GM19438 (cell line): ENCODE data around the gene NFE2L1.
A peak's percentile ranks its signal among the peaks of the same experiment; 100 is the strongest.
"Not testable (repeated sequence)": the region's sequence is repeated elsewhere in the genome, so short reads cannot be mapped to it uniquely, and the experiment has no call there.

ENCODE experiments used
- ATAC-seq: cut with Tn5 transposase; IDR thresholded peaks from one replicate; pipeline ENCODE4 v1.9.1; 2021; ENCODE audit warnings: low read depth; ENCODE audit not compliant: unreplicated experiment

NFE2L1 gene

DNA sequence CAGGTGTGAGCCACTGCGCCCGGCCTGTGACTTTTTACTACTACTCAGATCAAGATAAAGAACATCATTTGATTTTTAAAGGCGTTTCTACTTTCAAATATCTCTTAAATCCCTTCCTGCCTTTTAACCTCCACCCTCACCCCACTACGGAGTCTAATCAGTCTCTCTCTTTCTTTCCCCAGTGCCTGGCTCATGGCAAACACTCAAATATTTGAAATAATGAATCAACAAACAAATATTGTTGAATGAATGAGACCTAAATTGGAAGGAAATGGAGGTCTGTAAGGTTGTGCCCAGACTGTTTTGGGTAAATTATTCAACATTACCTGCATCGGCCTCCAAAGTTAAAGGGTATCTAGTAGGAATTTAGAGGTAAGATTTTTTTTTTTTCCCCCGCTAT, 25.3 kb upstream of the NFE2L1 start:
- ATAC-seq = no peak

DNA sequence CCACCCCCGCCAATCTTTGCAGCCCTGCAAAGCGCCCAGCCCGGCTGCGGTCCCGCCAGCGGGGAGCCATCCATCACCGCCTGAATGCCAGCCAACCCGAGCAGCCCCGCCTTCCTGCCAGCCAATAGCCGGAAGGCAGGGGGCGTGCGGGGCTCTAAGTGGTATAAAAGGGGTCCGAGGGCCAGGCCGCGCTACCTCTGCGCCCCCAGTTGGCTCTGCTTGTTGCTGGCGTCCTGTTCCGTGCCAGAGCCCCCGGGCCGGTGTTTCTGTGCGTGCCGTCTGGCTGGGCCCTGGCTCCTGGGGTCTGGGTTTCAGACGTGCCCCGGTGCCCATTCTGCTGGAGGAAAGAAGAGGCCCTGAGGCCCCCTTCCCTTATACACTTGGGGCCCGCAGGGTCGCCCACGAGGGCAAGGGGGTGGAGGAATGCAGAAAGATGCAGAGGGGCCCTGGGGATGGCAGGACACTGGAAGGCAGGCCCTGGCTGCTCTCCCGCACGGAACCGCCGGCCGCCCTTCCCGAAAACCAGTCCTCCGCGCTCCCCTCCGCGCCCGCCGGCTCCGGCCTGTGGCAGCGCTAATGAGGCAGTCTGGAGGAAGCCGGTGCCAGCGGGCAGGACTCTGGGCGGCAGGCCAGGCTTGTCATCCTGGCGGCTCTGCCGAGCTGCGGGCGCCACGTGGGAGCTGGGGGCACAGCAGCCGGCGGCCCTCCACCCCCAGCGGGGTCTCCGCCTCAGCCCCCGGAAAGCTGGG, 24.6 kb upstream of the NFE2L1 start:
- no peak for ATAC-seq

DNA sequence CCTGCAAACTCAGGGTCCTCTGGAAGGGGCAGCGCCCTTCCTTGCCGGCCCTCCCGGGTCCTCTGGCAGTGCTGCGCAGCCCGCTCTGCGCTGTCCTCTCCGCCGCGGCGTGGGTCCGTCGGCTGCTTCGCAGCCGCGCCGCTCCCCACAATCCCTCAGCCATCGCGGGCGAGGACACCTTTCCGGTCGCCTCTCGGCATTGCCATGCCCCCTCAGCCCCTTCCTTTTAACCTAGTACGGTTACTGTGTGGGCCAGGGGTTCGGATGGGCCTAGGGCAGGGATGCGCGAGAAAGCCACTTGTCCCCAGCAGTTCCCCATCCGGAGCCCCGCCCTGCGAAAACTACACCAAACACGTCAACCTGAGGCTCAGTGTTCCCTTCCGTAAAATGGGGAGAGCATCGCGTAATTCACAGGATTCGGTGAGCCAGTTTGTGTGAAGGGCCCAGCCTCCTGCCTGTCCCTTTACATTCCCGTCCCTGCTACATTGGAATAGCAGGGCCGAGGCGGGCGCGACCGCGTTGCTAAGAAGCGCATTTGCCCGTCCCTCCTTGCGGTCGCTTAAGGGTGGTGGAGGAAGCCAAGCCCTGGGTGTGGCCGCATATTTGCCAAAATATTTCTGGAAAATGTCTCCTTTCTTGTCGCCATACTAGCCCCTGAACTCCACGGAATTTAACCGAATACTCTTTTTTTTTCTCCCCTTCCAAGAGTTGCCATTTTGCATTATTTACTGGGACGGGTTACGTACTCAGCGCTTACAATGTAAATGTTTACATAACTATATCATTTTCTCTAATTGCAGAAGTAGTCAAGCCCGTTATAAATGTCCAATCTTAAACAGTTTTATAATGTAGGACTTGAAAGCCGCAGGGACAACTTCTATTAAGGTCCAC, 23.8 kb upstream of the NFE2L1 start:
- ATAC-seq = no peak

DNA sequence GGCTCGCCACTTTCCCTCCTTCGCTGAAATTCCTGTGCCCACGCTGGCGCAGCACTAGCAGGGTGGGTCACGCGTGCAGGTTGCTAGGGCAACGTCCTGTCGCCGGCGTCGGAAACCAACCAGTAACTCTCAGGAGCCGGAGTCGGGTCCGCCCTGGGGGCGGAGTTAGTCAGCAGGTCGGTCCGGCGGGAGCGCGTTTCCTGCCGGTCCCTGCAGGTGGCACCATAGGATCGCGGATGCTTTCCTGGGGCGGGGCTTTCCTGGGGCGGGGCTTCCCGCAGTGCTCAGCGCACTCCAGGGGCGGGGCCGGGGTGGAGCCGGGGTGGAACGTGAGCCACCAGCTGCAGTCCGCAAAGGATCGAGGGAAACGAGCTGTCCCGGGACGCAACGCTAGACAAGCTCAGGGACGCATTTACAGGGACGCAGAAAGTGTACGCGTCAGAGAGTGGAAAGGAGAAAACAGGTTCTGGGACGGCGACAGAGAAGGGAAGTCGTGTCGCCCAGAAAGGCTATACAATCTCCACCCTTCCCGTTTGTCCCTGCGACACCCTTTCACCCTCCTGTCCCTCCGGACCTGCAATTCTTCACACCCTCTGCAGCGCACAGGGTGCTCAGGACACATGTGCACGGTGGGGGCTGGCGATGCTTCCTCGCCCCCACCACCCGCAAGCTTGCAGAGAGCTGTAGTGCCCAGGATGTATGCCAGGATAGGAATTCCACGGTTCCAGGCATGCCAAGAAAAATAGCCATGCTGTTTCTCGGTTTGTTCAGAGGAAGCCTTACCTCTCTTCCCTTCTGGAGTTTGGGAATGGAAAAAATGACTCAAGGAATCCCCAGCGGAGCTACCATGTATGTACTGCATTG, 22.9 kb upstream of the NFE2L1 start:
- ATAC-seq = peak; percentile 73

DNA sequence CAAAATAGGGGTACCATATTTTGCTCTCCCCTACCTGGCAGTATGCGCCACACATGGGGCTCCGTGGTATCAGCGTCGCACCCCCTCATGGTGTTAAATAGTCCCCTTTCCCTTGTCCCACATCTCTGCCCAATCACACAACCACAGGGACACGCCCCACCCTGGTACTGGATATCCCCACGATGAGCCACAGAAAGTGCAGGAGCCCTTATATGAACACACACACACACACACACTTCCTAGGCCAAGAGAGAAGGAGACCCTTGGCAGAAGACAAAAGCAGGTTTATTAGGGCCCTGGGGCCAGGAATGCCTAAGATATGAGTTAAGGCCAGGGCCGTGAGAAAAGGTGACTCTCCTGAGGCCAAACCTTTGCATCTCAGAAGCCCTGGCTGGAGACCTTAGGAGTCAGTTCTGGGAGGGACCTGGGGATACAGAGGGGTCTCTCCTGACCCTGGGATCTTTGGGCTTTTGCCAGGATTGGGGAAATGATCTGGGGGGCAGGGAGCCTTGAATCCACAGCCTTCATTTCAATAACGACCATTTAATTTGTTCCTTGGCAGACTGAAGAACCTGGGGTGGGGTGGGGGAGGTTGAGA, 22.2 kb upstream of the NFE2L1 start:
- ATAC-seq = no peak

DNA sequence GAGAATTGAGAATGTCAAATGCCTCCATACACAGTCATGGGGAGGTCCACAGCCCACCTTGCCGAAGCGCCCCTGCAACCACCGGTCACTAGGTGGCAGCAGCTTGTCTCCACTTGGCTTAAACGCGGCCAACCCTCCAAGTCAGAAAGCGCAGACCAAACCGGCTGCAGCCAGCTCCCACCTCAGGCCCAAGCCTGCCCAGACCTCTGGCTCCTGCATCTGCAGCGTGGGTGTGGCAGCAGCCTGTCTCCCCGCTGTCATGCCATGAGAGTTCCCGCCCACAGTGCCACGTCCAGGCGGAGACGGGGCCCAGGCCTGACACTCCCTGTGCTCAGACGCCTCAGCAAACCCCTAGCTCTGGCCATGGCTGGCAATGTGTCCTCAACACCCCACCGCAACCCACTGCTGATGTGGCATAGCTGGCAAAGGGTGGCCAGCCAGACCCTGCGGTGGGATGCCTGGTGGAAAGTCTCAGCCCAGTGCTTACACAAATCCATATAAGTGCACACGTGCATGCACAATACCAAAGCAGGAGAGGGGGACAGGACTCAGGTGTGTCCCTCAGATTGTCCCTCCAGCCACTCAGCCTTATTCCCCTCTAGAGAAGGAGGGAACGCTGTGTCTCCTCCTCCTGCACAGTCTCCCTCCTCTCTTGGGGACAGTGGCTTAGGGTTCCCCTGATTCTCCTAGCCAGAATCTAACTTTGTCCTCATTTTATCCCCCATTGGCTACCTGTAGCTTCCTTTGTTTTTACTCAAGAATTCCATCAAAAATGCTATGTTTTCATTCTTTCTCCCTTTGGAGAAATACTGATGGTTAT, 21.4 kb upstream of the NFE2L1 start:
- ATAC-seq = no peak

DNA sequence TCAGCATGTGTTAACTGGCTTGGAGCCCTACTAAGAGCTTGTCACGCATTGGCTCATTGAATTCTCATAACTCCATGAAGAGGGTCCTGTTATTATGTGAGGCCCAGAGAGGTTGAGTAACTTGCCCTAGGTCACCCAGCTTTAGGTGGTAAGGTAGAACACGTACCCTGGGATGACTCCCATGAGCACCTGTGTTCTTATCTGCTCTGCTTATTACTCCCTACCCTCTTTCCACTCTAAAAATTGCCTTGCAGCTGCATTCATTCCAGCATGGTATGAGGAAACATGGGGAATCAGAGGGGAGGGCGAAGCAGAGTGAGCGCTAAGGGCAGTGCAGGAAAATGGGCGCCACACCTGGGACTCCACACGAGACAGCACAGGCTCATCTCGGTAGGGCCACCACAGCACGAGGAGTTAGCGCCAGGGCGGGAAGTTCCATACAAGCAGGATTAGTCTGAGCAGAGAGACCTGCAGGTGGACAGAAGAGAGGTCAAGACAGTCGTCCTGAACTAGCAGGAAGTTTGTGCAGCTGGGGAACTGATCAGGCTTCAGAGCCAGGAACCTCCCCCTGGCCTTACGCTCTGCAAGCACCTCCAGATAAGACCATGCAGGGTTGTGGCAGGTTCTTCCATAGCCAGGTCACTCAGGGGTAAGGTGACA, 20.7 kb upstream of the NFE2L1 start:
- no peak for ATAC-seq

DNA sequence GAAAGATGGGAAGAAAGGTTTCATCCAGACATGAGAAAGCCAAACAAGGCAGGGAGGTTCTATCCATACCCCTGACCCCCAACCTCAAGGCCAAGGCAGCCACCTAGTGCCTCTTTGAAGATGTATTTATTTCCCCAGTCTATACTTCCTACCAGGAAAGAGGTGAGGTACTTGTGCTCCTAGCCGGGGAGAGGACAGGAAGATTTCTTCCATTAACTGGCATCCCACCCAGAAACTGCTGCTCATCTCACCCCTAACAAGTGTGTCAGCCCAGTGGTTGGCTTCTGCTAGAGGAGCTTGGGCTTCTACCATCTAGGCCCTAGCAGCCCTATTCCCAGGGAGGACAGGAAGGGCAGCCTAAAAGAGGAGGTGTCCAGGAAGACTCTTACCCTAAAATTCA, 19.4 kb upstream of the NFE2L1 start:
- no peak for ATAC-seq

DNA sequence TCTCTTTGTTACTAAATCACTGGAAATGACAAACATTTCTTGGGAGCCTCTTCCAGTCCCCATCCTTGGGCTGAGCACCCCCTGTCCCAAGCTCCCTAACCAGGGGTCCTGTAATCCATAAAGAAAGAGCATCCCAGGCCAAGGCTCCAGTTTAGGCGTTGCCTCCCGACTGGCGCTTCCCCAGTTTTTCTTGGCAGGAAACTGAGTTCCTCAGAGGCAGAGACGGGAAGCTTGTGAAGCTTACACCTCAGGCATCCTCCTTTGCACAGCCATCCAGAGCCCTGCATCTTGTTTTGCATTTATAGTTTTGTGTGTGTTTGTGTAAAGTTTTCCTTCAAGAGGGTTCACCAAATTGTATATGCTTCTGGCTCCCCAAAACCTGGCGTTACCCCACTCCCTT, 17.6 kb upstream of the NFE2L1 start:
- ATAC-seq = no peak

DNA sequence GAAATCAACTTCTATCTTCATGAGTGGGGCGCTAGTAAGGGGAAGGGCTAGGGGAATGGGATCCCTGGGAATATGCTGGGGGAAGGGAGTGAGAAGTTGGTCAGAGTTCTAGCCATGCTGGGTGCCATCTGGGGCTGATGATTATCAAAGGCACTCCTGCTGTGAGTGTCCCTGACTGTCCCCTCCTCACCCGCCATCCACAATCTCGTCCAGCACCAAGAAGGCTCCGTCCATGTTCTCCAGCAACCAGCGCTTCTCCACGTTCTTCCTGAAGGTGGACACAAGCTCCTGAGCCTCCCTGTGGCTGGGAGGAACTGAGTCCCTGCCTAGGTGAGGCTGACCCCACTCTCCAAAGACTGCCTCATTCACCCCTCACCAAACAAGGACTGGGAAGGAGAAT, 16.2 kb upstream of the NFE2L1 start:
- no peak for ATAC-seq

DNA sequence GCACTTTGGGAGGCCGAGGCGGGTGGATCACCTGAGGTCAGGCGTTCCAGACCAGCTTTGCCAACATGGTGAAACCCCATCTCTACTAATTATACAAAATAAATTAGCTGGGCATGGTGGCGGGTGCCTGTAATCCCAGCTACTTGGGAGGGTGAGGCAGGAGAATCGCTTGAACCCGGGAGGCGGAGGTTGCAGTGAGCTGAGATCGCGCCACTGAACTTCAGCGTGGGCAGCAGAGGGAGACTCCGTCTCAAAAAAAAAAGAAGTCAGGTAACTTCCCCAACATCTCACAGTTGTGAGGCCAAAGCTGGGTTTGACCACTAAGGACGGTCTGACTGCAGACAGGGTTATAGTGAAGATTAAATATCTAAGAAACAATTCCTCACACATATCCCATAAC, 13.4 kb upstream of the NFE2L1 start:
- not testable (repeated sequence) for ATAC-seq

DNA sequence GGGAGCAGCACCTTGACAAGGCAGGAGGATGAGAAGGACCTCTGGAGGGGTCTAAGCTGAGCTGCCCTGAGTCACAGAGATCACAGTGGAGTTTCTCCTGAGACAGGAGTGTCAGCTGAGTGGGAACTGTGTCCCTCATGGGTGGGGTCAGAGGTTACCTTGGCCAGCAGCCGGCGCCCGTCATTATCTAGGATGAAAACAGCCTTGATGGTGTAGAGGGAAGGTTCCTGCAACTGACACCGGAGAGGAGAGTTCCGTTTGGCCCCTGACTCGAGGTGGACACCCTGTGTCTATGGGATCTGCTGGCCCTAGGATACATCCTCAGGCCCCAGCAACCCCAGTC, 11.5 kb upstream of the NFE2L1 start:
- ATAC-seq = no peak

DNA sequence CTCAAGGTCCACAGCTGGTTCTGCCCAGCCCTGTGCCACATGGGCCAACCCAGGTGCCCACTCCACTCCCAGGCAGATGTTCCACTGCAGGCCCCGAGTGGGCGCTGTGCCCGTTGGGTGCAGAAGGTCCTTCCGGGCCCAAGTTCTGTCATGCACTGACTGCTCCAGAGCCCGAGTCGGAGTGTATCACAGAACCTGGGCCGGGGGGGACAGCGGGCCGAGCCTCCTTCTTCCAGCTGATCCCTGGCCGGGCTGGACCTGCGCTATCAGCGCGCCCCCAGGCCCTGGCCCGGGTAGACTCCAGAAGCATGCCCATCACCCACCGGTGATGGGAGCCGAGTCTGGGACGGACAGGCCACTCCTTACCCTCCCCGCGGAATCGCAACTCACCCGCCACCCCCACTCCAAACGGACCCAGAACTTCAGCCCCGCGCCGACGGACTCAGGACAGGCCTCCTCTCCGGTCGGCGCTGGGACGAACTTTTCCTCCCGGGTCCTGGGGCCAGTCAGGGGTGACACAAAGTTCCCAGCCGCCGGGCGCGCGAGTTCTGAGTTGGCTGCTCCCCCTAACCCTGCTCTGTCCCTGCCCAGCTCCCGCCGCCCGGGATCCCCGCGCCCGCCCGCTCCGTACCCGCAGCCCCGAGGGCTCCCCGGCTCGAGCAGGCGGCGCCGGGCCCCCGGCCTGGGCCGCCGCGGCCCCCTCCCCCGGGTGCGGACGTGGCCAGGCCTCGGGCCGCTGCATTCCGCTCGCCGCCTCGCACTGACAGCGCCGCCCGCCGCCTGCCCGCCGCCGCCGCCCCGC, 10.9 kb upstream of the NFE2L1 start, which contains the start of gene COPZ2:
Gene COPZ2 (minus strand): TSS at position 762 of the 802 bp plus-strand sequence. CDS start 20 bp downstream, at position 742.
- ATAC-seq = no peak

DNA sequence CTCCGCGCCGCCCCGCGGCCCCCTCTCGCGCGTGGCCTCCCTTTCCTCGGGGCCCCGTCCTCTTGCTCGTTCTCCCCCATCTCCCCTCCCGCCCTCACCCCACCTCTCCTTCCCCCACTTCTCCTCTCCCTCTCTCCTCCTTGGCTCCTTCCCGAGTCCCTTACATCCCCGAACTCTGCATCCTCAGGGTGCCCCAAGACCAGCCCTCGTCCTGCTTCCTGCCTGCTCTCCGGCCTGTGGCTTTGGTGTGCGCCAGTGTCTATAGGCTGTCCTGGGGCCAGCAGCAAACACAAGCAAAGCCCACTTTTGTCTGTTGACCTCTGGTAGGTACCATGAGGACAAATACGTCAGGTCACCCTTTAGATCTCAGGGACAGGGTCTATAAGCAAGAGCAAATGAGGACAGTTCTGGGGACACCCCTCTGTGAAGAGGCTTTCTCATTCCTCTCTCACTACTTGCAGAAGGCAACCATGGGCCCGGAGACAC, 10.3 kb upstream of the NFE2L1 start:
- ATAC-seq = no peak

DNA sequence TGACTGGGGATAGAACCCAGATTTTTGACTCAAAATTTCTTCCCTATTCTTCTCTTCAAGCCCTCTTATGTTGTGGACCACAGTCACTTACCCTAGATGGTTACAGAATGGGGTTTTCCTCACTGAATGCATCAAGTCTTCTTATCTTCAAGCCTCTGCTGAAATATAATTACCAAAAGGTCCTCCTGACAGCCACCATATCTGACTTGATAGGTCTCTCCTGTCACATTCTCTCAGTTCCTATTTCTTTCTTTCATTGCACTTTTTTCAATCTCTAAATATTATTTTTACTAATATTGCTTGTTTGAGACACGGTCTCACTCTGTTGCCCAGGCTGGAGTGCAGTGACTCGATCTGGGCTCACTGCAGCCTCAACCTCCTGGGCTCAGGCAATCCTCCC, 9.5 kb upstream of the NFE2L1 start:
- ATAC-seq = no peak

DNA sequence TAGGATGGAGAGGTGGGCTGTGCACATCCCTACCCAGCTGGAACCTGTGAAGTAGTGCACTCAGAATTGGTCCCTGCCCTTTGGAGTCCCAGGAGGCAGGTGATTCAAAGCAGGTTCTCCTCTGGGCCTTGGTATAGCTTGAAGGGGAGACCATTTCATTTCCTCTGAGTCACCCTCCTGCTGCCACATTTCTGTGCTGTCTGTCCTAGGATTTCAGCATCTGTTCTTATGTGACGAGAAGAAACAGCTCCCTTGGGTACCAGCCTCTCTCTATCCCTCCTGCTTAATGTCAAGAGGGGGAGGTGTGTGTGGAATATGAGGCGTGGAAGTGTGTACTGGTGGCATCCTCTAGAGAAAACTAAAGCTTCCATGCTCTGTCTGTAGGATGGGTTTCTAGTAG, 5.0 kb upstream of the NFE2L1 start:
- ATAC-seq = no peak

DNA sequence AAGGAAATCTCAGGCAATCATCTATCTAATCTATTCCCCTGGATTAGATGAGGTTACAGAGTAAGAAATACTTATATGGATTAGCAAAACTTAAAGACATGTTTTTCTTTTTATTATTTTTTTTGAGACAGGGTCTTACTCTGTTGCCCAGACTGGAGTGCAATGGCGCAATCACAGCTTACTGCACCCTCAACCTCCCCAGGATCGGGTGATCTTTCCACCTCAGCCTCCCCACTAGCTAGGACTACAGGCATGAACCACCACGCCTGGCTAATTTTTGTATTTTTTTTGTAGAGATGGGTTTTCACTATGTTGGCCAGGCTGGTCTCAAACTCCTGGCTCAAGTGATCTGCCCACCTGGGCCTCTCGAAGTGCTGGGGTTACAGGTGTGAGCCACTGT, 3.3 kb upstream of the NFE2L1 start:
- no peak for ATAC-seq

DNA sequence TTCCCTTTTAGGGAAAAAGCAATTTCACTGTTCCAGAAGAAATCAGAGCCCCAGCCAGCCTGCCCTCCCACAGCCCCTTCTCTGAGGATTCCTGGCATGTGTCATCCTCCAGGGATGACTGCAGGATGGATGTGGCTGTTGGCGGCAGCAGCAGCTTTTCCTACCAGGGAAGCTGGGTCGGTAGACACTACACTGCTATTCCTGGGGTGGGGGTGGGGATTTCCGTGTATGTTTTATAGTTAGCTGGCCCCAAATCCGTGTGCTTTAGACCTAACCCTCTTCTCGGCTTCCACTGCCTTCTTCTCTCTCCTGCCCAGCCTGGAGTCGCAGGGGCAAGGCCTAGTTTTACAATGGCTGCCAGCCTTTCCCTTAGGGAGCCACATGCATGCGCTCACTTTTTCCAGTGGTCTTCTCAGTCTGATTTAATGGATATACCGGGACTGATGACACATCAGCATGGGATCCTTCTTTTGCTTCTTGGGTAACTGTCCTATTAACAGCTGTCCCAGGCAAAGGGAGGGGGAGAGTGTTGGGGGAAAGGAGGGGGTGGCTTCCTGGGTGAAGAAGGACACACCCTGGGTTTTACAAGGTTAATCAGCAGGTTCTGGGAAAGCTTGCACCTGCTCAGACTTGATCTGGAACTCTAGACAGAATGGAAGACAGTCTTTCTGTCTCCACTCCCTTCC, 2.7 kb upstream of the NFE2L1 start:
- no peak for ATAC-seq
